Activated CD8-positive, alpha-beta T cell treated with anti-CD3 and anti-CD28 coated beads for 36 hours (primary cell): Measurements from ENCODE around the gene FRMD6. TPM values are rescaled to one million over a fixed set of nuclear protein-coding genes. Genes with fewer than 3 reads are reported as not detected.
A peak's percentile ranks its signal among the peaks of the same experiment; 100 is the strongest.

ENCODE experiments used
- ATAC-seq: fragments of 200-7000 bp; cut with Tn5 transposase; one replicate; pipeline ENCODE4 v1.10.0; 2021; ENCODE audit warnings: mild to moderate bottlenecking, moderate library complexity
- CTCF ChIA-PET: fragments of 350-600 bp; sonication (Branson Sonifier 250); formaldehyde crosslinking; loops from one replicate; lab custom pipeline; 2021; ENCODE audit warnings: antibody characterized with exemption; lab: Charles Lee
- POLR2A ChIA-PET: fragments of 350-600 bp; sonication (Branson Sonifier 250); formaldehyde crosslinking; loops from one replicate; lab custom pipeline; 2021; ENCODE audit warnings: antibody characterized with exemption; lab: Charles Lee
- DNase-seq: peaks from one replicate; pipeline ENCODE4 v3.0.0-alpha.2; 2020
- H3K27ac Mint-ChIP-seq: one replicate; pipeline ENCODE4 v1.8.0; 2021; ENCODE audit warnings: mild to moderate bottlenecking, mixed read lengths
- H3K27me3 Mint-ChIP-seq: one replicate; pipeline ENCODE4 v1.8.0; 2021; ENCODE audit warnings: mixed read lengths
- H3K36me3 Mint-ChIP-seq: one replicate; pipeline ENCODE4 v1.8.0; 2021; ENCODE audit warnings: low read depth, mixed read lengths
- H3K4me1 Mint-ChIP-seq: one replicate; pipeline ENCODE4 v1.8.0; 2021; ENCODE audit warnings: low read depth, mixed read lengths
- H3K4me3 Mint-ChIP-seq: one replicate; pipeline ENCODE4 v1.8.0; 2021; ENCODE audit warnings: mild to moderate bottlenecking, moderate library complexity, mixed read lengths
- H3K9me3 Mint-ChIP-seq: one replicate; pipeline ENCODE4 v1.8.0; 2021; ENCODE audit warnings: mixed read lengths
- intact Hi-C: fragments of 100-400 bp; cut with micrococcal nuclease; formaldehyde crosslinking; loops from one replicate; pipeline ENCODE4 v1.10.0; 2022
- total RNA-seq, 2 experiments: library from RNA; stranded (reverse); gene quantifications; one replicate each; pipeline ENCODE4 v1.2.3, GENCODE V29; 2021
- TF ChIP-seq, protein P1 (sequence below): fragments of 200-600 bp; IDR thresholded peaks from one replicate; pipeline ENCODE4 v1.8.0; 2022; ENCODE audit warnings: antibody characterized with exemption, mild to moderate bottlenecking

Gene FRMD6
- total RNA-seq, 2 experiments from 2014 or later, result 2.7 to 4.9 TPM

DNA sequence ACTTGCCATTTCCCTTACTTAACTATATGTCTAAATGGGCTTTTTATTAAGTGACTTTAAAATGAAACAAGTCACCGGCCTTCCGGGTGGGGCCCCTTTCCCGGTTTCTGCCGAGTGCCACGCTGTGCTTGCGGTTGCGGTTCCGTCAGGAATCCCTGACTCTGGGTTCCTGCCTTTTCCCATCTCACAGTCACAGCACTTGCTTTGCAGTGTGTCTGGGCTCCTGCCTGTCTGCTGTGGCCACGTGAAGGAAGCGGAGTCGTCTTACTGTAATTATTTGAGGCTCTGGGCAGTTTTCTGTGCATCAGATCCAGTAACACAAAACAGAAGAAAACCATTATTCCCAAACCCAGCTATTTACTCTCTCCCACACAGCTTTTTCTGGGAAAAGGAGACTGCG is 44.0 kb upstream of the FRMD6 start:
- ChIA-PET CTCF (no interaction called here), POLR2A (no interaction called here)
- no peak overlapping the region for H3K4me3 Mint-ChIP-seq
- H3K27ac Mint-ChIP-seq, result no peak overlapping the region
- H3K36me3 Mint-ChIP-seq, result no peaks in the 10 kb centered on the region
- intact Hi-C loops, result no loop called here
- peaks cover 11% of the 10 kb centered on the region for H3K27me3 Mint-ChIP-seq
- H3K4me1 Mint-ChIP-seq, result peaks cover 9% of the 10 kb centered on the region
- DNase-seq, result no peak
- no peaks in the 10 kb centered on the region for H3K9me3 Mint-ChIP-seq
- ATAC-seq, result no peak
- TF ChIP-seq, protein P1, sequence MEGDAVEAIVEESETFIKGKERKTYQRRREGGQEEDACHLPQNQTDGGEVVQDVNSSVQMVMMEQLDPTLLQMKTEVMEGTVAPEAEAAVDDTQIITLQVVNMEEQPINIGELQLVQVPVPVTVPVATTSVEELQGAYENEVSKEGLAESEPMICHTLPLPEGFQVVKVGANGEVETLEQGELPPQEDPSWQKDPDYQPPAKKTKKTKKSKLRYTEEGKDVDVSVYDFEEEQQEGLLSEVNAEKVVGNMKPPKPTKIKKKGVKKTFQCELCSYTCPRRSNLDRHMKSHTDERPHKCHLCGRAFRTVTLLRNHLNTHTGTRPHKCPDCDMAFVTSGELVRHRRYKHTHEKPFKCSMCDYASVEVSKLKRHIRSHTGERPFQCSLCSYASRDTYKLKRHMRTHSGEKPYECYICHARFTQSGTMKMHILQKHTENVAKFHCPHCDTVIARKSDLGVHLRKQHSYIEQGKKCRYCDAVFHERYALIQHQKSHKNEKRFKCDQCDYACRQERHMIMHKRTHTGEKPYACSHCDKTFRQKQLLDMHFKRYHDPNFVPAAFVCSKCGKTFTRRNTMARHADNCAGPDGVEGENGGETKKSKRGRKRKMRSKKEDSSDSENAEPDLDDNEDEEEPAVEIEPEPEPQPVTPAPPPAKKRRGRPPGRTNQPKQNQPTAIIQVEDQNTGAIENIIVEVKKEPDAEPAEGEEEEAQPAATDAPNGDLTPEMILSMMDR, result no peak

DNA sequence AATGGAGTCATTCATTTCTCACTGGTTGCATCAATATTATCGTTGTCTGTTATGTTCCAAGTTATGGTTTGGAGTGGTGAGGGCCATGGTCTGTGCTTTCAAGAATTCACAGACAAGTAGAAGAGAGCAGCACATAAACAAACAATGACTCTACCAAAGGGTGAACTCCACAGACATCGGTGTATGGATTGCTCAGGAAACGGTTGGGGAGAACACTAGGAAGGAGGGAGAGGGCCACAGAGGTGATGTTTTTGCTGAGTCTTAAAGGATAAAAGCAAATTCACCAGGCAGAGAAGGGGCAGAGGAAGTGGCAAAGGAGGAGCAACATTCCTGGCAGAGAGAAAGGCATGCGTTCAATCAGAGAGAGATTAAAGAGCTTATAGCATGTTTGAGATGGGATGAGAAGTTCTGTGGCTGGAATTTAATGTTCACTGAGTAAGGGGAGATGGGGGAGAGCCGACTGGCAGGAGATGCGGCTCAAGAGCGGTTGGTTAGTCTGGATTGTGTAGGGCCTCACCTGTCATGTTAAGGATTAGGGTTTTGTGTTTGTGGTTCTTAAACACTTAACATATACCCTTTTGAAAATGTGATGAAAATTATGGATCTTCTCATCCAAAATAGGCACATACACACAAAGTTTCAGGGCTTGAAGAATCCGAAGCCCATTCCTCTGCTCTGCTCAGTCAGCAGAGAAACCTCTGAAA is 42.3 kb upstream of the FRMD6 start:
- Mint-ChIP-seq H3K4me3 (no peak overlapping the region), H3K27ac (no peak overlapping the region), H3K4me1 (peaks cover 13% of the 10 kb centered on the region), H3K36me3 (no peaks in the 10 kb centered on the region), H3K9me3 (no peaks in the 10 kb centered on the region), H3K27me3 (peaks cover 9% of the 10 kb centered on the region)
- intact Hi-C loops, result no loop called here
- DNase-seq (no peak), ATAC-seq (no peak)
- TF ChIP-seq, protein P1, result no peak
- CTCF ChIA-PET, result interaction anchor here (1.2 kb wide), 1 partner anchor 13 kb away, joined by 3 read pairs; no protein-coding TSS in a partner anchor
- POLR2A ChIA-PET, result interaction anchor here (0.7 kb wide), 1 partner anchor 17 kb away, joined by 3 read pairs; no protein-coding TSS in a partner anchor

DNA sequence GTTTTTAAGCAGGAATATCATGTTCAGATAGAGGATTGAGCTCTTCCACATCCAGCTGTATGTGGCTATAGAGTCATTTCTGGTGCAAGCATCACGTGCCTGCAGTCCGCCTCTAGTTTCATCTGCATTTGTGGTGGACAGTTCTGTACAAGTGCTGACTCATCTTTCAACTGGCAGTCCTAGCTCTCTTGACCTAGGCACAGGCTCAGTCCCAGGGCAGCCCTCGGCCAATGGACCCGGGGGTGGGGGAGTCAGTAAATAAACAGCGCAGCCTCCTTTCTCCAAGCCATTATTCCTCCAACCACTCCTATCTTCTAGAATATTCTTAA is 41.8 kb upstream of the FRMD6 start:
- TF ChIP-seq, protein P1, result no peak
- no peak overlapping the region for H3K4me3 Mint-ChIP-seq
- ChIA-PET POLR2A (interaction anchor here (0.7 kb wide), 1 partner anchor 18 kb away, joined by 3 read pairs; no protein-coding TSS in a partner anchor), CTCF (no interaction called here)
- no peak for ATAC-seq
- H3K27me3 Mint-ChIP-seq, result peaks cover 7% of the 10 kb centered on the region
- H3K27ac Mint-ChIP-seq, result no peak overlapping the region
- H3K4me1 Mint-ChIP-seq, result peaks cover 13% of the 10 kb centered on the region
- no peaks in the 10 kb centered on the region for H3K9me3 Mint-ChIP-seq
- DNase-seq, result no peak
- no peaks in the 10 kb centered on the region for H3K36me3 Mint-ChIP-seq
- intact Hi-C loops, result no loop called here

DNA sequence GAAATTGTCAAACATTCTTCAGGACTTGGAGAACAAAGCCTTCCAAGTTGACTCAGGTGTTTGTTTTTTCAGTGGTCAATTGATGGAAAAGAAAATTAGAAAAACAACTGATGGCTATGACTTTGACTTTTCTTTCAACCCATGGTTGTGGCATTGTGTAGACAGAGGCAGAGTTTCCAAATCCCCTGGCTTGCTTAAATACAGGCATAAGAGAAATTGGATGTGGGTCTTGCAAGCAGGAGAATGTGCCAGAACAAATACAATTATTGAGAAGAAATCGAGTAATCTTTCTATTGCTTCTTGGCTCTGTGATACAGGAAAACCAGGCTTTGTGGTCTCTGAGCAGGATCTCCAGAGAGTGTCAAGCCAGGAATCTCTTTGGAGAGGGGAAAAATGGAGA is 40.9 kb upstream of the FRMD6 start:
- H3K4me3 Mint-ChIP-seq, result no peak overlapping the region
- POLR2A ChIA-PET, result no interaction called here

DNA sequence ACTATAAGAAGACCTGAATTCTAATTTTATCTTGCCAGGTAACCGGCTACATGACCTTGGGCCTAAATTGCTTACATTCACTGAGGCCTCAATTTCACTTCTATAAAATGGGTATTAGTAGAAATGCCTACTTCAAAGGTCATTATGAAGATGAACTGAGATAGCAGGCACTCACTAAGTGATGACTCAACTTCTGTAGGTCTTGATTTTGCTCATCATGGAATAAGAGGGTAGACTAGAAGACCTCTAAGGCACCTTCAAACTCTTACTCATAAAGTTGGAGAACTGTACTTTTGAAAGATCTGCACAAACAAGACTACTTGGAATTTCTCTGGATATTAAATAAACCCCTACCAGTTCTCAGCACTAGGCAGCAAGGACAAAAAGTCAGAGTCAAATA is 39.3 kb upstream of the FRMD6 start:
- H3K4me3 Mint-ChIP-seq, result no peak overlapping the region

More for the DNA sequence above, 40.9 kb upstream of the FRMD6 start:
- CTCF ChIA-PET, result no interaction called here
- Mint-ChIP-seq H3K36me3 (no peaks in the 10 kb centered on the region), H3K9me3 (no peaks in the 10 kb centered on the region), H3K27me3 (peaks cover 7% of the 10 kb centered on the region), H3K27ac (no peak overlapping the region), H3K4me1 (peaks cover 13% of the 10 kb centered on the region)
- TF ChIP-seq, protein P1, result no peak
- no peak for ATAC-seq
- no peak for DNase-seq
- intact Hi-C loops, result no loop called here

More for the DNA sequence above, 39.3 kb upstream of the FRMD6 start:
- CTCF ChIA-PET, result interaction anchor here (1.4 kb wide), 1 partner anchor 26 kb away, joined by 3 read pairs; no protein-coding TSS in a partner anchor
- H3K27ac Mint-ChIP-seq, result no peak overlapping the region
- ATAC-seq, result peak; percentile 88
- peaks cover 7% of the 10 kb centered on the region for H3K27me3 Mint-ChIP-seq
- H3K4me1 Mint-ChIP-seq, result peaks cover 13% of the 10 kb centered on the region
- intact Hi-C loops, result no loop called here
- H3K36me3 Mint-ChIP-seq, result no peaks in the 10 kb centered on the region
- H3K9me3 Mint-ChIP-seq, result no peaks in the 10 kb centered on the region
- TF ChIP-seq, protein P1, result no peak
- POLR2A ChIA-PET, result no interaction called here
- DNase-seq, result no peak
